HG03060 (cell line): ENCODE measurements around the gene ASH1L.
A peak's percentile ranks its signal among the peaks of the same experiment; 100 is the strongest.
"Not testable (repeated sequence)": the region's sequence is repeated elsewhere in the genome, so short reads cannot be mapped to it uniquely, and the experiment has no call there.

Experiments
- ATAC-seq: cut with Tn5 transposase; IDR thresholded peaks from one replicate; pipeline ENCODE4 v1.9.1; 2021; ENCODE audit warnings: low read depth, moderate number of reproducible peaks; ENCODE audit not compliant: unreplicated experiment

The ASH1L gene

DNA sequence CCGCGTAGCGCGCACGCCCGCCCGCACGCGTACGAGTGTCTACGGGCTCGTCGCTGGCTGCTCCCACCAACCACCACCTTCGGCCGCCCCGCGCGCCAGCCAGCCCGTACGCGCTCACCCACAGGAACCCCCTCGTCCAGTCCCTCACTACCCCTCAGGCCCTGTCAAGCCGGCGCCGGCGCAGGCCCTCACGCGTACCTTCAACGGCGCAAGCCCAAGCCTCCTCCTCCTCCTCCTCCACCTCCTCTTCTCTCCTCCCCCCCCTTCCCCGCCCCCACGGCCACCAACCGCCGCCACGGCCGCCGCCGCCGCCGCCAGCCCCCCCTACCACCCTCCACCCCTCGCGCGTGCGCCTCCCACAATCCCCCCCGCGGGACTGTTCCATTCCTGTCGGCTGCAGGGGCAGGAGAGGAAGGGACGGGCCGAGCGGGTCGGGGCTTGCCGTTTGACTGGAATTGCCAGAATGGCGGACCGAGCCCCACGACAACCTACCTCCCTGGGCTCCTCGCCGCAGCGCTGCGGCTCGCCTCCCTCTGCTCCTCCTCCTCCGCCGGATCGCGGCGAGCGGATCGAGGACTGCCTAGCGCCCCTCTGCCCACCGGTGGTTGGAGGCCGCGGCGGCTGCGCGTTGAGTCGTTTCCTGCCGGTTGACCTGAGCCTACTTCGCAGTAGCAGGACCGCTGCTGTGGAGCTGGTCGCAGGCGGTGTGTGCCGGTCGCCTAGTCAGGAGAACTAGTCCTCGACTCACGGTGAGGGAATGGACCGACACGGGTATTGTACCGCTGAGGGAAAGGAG is at the start of gene ASH1L:
Gene ASH1L, minus strand, starts transcription at position 223 of the 796 bp plus-strand sequence. CDS start 41,284 bp downstream, outside the sequence.
- ATAC-seq, result peak; percentile 69

DNA sequence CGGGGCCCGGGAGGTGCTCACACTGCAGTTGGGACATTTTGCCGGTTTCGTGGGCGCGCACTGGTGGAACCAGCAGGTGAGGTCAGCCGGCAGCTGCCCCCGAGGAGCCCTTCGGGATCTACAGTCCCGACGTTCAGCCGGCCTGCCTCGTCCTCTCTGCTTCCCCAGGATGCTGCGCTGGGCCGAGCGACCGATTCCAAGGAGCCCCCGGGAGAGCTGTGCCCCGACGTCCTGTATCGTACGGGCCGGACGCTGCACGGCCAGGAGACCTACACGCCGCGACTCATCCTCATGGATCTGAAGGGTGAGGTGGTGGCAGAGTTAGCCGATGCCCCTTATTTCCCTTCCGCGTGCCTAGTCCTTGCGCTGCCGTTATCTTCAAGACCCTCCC is 47.6 kb upstream of the ASH1L start:
- ATAC-seq, result not testable (repeated sequence)

DNA sequence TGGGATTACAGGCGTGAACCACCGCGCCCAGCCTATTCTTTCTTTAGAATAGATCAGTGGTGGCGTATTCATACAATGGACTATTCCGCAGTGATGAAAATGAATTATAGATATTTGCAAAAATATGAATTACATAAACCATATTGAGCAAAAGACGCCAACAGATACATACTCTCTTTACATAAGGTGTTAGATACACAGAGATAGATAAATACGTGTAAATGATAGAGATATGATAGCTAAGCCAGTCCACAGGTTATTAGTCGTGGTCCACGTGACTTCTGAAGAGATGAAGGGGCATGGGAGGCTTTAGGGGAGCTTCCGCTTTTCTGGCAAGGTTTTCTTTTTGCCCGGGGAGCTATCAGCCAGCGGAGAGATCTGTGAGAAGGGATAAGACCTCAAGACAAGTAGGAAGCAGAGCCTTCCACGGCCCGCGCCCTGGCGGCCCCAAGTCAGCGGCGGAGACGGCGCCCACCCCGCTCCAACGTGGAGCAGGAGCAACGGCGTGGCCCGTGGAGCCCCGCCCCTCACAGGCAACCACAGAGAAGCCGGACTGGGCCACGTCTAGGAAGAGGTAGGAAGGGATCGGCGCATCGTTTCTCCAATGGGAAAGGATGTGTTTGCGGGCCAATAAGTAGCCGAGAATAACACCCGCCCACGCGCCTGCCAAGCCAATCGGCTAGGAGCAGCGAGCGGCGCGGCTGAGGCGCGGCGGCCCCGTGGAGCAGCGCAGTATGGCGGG is 47.1 kb upstream of the ASH1L start, which contains the start of gene MSTO1:
Gene MSTO1, plus strand, starts transcription at position 704 of the 742 bp plus-strand sequence. Its CDS starts 31 bp downstream, at position 735.
- ATAC-seq, result peak; percentile 89

DNA sequence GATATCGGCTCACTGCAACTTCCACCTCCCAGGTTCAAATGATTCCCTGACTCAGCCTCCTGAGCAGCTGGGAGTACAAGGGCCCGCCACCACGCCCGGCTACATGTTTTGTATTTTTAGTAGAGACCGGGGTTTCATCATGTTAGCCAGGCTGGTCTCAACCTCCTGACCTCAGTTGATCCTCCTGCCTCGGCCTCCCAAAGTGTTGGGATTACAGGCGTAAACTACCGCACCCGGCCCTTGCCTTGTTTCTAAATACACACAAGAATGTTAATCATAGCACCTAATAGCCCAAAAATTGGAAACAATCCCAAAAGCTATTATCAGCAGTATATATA is 46.3 kb upstream of the ASH1L start:
- ATAC-seq, result no peak

GRCh38 chr1:155607708-155608107 is 45.1 kb upstream of the ASH1L start:
- ATAC-seq, result no peak

- not testable (repeated sequence) for ATAC-seq
These were observed 37.4 kb upstream of the ASH1L start for GRCh38 chr1:155599828-155600572.

DNA sequence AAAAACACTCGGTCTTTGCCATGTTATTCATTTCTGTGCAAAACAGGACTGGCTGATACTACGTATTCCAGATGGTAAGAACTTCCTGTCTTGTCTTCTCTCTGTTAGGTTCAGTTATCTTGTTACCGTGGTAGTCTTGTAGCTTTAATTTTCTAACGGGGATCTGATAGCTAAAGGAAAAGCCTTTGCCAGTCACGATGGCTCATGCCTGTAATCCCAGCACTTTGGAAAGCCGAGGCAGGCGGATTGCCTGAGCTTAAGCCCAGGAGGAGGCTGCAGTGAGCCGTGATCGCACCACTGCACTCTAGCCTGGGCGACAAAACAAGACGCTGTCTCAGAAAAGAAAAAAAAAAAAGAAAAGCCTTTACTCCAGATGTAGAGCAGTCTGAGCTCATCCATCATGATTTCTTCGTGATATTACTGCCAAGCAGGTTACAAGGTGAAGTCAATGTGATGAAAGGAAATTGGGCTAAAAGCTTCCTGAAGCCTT is 36.3 kb upstream of the ASH1L start:
- no peak for ATAC-seq

DNA sequence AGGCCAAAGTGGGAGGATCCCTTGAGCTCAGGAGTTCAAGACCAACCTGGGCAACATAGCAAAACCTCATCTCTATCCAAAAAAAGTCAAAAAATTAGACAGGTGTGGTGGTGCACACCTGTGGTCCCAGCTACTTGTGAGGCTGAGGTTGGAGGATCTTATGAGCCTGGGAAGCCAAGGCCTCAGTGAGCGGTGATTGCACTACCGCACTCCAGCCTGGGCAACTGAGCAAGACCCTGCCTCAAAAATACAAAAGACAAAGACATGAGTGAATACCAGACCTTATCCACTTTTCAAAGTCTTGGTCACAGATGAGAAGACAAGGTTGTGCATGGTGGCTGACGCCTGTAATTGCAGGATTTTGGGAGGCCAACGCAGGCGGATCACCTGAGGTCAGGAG is 34.3 kb upstream of the ASH1L start:
- ATAC-seq, result no peak

- ATAC-seq, result not testable (repeated sequence)
These were observed 33.4 kb upstream of the ASH1L start for GRCh38 chr1:155595877-155596474.

DNA sequence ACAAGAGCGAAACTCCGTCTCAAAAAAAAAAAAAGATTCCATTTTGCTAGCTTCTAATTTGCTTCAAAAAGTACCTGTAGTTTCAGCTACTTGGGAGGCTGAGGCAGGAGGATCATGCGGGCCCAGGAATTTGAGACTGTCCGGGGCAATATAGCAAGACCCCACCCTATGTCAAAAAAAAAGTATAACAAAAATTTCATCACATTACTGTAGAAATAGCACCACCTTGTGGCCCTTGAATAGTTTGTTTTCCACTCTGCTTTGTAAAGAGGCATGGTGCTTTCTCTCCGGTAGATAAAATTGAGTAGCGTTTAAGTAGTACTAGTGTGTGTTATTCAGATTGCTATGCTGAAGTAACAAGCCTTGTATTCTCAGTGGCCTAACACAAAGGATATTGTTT is 29.2 kb upstream of the ASH1L start:
- no peak for ATAC-seq

- not testable (repeated sequence) for ATAC-seq
These were observed 28.1 kb upstream of the ASH1L start for GRCh38 chr1:155590516-155591247.

DNA sequence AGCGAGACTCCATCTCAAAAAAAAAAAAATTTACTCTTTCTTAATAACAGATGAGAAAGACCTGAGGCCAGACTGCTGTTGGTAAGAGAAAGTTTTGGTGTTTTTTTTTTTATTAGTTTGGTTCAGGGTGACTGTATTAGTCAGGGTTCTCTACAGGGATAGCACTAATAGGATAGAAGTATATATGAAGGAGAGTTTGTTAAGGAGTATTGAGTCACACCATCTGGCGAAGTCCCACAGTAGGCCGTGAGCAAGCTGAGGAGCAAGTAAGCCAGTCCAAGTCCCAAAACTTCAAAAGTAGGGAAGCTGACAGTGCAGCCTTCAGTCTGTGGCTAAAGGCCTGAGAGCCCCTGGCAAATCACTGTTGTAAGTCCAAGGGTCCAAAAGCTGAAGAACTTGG is 26.7 kb upstream of the ASH1L start:
- ATAC-seq, result not testable (repeated sequence)

DNA sequence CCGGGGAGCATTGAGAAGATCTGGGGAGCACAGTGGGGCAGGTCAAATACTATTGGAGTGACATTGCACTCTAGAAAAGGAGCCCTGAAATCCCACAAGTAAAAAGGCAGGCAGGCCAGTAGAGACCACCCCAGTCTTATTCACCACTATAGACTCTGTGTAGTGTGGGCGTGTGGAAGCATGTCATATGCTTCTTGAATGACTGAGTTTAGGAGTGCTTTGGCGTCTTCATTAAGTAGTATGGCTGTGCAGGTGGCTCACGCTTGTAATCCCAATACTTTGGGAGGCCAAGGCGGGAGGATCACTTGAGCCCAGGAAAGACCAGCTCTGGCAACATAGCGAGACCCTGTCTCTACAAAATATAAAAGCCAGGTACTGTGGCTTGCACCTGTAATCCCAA is 21.2 kb upstream of the ASH1L start:
- ATAC-seq, result not testable (repeated sequence)

- ATAC-seq, result not testable (repeated sequence)
These were observed 13.0 kb upstream of the ASH1L start for GRCh38 chr1:155575608-155576007.

DNA sequence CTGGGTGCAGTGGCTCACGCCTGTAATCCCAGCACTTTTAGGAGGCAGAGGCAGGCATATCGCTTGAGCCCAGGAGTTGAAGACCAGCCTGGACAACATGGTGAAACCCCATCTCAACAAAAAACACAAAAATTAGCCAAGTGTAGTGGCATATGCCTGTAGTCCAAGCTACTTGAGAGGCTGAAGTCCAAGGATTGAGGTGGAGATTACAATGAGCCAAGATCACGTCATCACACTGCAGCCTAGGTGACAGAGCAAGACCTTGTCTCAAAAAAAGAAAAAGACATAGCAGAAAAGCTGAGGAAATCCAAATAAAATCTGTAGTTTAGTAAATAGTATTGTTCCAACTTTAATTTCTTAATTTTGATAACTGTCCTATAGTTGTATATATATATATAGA is 11.5 kb upstream of the ASH1L start:
- no peak for ATAC-seq

DNA sequence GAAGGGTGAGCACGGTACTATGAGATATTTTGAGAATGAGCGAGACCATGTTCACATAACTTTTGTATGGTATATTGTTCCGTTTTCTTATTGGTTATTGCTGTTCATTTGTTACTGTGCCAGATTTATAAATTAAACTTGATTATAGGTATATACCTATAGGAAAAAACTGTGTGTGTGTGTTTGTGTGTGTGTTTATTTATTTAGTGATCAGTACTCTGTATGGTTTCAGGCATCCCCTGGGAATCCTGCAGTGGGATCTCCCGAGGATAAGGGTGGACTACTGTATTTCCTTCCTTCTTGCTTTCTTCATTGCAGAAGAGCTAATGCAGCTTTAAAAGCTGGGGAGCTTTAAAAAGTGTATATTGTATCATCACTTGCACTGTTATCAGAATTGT is 8.0 kb upstream of the ASH1L start:
- no peak for ATAC-seq

DNA sequence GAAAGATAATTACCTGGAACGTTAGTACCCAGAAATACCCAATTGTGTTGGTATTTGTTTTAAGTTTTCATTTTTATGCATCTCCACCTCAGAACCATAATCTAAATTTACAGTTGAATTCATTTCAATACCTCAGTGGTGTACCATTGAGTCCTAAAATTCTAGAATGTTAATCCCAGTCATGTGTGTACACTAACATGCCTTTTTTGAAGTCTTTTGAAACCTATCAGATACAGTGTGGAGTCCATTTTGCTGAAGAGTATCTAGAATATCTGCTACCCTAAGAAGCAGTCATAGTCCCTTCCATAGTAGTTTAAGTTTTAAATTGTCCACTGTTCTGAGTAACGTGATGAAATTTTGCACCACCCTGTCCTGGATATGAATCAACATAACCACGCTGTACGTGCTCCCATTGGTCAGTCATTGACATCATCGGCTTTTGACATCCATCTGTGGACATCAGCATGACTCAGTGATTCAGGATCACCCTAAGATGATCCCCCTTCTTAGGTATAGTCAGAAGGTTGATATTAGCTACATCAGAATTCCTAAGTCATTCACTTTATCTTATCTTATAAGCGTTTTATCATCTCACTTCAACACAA is 7.5 kb upstream of the ASH1L start:
- ATAC-seq, result no peak

GRCh38 chr1:155563377-155564022 is 897 bp upstream of the ASH1L start:
- ATAC-seq, result not testable (repeated sequence)
